Progenitor cell of endocrine pancreas (in vitro differentiated cells): ENCODE results near the gene TPRG1. TPM values are rescaled to one million over a fixed set of nuclear protein-coding genes. Genes with fewer than 3 reads are reported as not detected.

Experiments
- DNase-seq: peaks from one replicate; pipeline ENCODE4 v3.0.0; 2021; ENCODE audit warnings: low spot score; ENCODE audit not compliant: unreplicated experiment
- H3K27ac Mint-ChIP-seq: 2 replicates; pipeline ENCODE4 v1.8.0; 2021; ENCODE audit warnings: mild to moderate bottlenecking, moderate library complexity, mixed read lengths
- H3K27me3 Mint-ChIP-seq: 2 replicates; pipeline ENCODE4 v1.8.0; 2021; ENCODE audit warnings: mixed read lengths
- H3K36me3 Mint-ChIP-seq: 2 replicates; pipeline ENCODE4 v1.8.0; 2022; ENCODE audit warnings: mixed read lengths; ENCODE audit not compliant: insufficient read depth
- H3K4me1 Mint-ChIP-seq: 2 replicates; pipeline ENCODE4 v1.8.0; 2021; ENCODE audit warnings: low read depth, mixed read lengths
- H3K4me3 Mint-ChIP-seq: 2 replicates; pipeline ENCODE4 v1.8.0; 2021; ENCODE audit warnings: low read depth, mild to moderate bottlenecking, moderate library complexity, mixed read lengths
- H3K9me3 Mint-ChIP-seq: 2 replicates; pipeline ENCODE4 v1.8.0; 2021; ENCODE audit warnings: low read depth, mixed read lengths
- total RNA-seq: library from RNA; stranded (reverse); gene quantifications from 2 replicates; pipeline ENCODE4 v1.2.1, GENCODE V29; 2021
- TF ChIP-seq, protein P1 (sequence below): fragments of 200-600 bp; sonication (generic); IDR thresholded peaks from one replicate; pipeline ENCODE4 v1.5.0; 2021; ENCODE audit warnings: antibody characterized with exemption, mild to moderate bottlenecking; ENCODE audit not compliant: unreplicated experiment

Gene TPRG1
- total RNA-seq, 1 donor from 2014 or later = 2.3 TPM

DNA sequence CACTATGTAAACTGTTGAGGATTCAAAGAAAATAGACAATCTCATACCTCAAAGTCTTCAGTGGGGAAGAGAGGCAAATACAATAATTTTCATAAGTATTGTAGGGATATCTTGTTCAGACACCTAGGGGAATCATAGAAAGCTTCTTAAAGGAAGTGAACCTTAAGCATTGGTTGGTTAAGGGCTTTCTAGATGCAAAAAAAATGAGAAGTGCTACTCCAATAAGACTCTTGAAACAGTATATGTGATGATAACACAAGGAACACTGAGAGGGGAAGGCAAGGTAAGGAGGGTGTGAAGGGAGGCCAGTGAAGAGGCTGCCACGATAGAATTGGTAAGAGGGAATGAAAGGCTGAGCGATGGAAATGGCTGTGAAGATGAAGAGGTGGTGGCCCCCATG is 104.1 kb downstream of the TPRG1 start:
- Mint-ChIP-seq H3K9me3 (no peaks in the 10 kb centered on the region), H3K27me3 (peaks cover 18% of the 10 kb centered on the region), H3K4me1 (no peaks in the 10 kb centered on the region), H3K4me3 (no peak overlapping the region), H3K27ac (no peak overlapping the region), H3K36me3 (no peaks in the 10 kb centered on the region)
- DNase-seq = no peak
- TF ChIP-seq, protein P1, sequence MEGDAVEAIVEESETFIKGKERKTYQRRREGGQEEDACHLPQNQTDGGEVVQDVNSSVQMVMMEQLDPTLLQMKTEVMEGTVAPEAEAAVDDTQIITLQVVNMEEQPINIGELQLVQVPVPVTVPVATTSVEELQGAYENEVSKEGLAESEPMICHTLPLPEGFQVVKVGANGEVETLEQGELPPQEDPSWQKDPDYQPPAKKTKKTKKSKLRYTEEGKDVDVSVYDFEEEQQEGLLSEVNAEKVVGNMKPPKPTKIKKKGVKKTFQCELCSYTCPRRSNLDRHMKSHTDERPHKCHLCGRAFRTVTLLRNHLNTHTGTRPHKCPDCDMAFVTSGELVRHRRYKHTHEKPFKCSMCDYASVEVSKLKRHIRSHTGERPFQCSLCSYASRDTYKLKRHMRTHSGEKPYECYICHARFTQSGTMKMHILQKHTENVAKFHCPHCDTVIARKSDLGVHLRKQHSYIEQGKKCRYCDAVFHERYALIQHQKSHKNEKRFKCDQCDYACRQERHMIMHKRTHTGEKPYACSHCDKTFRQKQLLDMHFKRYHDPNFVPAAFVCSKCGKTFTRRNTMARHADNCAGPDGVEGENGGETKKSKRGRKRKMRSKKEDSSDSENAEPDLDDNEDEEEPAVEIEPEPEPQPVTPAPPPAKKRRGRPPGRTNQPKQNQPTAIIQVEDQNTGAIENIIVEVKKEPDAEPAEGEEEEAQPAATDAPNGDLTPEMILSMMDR = no peak

DNA sequence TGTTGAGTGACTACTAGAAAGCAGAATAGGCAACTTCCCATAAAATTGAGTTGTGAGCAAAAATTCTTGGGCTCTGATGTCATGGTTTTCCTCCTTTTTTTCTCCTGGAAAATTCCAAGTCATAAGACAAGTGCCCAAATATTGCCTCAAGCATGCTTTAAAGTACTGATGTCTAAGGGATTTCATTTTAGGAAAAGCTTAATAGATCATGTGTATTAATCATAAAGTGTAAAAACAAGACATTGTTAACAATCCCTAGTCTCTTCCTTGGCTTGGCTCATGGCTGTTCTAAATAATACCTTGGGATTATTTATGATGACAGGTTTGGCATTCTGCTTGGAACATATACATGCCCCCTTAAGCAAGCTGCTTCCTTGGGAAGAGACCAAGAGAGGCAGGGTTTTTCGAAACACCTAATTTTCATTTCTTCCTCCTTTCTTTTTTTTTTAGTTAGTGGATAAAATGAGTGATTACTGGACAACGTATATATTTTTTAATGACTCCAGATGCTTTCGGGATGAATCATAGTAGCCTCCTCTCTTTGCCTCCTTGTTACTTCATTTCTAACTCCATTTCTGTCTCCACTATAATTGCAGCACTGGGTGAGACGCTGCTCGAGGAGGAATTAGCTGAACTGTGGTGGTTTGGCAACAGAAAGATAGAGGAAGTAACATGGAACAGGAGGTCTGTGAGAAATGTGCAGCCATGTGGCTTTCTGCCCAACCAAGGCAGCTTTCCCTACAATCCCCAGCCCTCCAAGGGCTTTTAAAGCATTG is 104.9 kb downstream of the TPRG1 start:
- H3K27ac Mint-ChIP-seq = no peak overlapping the region
- no peaks in the 10 kb centered on the region for H3K9me3 Mint-ChIP-seq
- no peak for DNase-seq
- H3K36me3 Mint-ChIP-seq = no peaks in the 10 kb centered on the region
- TF ChIP-seq, protein P1 = no peak
- H3K4me3 Mint-ChIP-seq = no peak overlapping the region
- no peaks in the 10 kb centered on the region for H3K4me1 Mint-ChIP-seq
- H3K27me3 Mint-ChIP-seq = peaks cover 17% of the 10 kb centered on the region

DNA sequence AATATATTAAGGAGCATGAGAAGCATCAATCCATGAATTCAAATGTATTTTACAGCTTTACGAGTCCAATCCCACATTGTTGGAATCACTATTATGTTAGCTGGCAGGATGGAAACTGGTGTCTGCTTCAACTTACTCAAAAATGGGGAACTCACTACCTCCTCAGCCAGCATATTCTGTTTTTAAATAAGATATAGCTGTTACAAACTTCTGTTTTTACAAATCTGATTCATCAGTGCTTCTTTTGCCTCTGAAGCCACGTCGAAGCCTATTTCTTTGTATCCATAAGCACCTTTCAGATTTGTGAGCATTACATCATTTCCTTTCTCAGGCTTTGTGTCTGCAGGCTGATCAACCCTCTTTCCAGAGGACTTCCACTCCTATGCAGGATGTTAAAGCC is 105.9 kb downstream of the TPRG1 start:
- Mint-ChIP-seq H3K4me1 (no peaks in the 10 kb centered on the region), H3K27me3 (peaks cover 12% of the 10 kb centered on the region), H3K27ac (no peak overlapping the region), H3K36me3 (no peaks in the 10 kb centered on the region), H3K9me3 (no peaks in the 10 kb centered on the region), H3K4me3 (no peak overlapping the region)
- TF ChIP-seq, protein P1 = no peak
- DNase-seq = no peak

DNA sequence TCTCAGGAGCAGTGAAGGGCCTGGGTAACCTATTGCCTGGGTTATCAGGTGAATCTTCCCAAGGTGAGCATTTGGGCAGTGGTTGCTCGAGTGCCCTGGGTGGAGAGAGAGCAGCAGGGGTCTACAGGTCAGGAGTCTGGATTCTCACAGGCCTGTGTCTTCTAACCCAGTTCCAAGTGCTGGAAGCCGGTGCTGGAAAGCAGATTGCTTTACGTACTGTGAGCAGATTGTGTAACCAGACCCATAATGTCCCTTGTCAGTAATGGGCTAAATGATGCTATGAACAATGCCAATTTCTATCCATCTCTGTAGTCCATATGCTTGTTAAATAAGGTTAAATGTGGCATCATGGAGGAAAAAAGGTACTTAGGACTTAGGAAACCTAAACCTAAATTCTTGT is 106.5 kb downstream of the TPRG1 start:
- Mint-ChIP-seq H3K27ac (no peak overlapping the region), H3K4me1 (no peaks in the 10 kb centered on the region), H3K4me3 (no peak overlapping the region)

DNA sequence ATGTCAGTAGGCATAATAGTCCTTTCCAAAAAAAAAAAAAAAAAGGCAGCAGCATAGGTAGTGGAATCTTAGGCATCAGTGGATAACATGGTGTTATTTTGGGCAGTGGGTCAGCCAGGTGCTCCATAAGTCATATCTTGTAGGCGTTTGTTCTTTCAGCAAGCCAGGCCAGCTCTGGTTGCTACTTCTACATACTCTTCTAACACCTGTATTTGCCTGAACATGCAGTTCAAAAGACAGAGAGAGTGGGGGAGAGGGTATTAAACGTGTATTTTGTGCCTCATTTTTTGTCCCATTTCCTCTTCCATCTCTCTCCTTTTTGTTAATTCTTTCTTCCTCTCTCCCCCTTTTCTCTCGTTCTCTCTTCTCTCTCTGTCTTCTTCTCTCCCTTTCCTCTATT is 110.4 kb downstream of the TPRG1 start:
- TF ChIP-seq, protein P1 = no peak
- H3K27ac Mint-ChIP-seq = no peak overlapping the region
- H3K4me1 Mint-ChIP-seq = no peaks in the 10 kb centered on the region
- H3K4me3 Mint-ChIP-seq = no peak overlapping the region
- H3K9me3 Mint-ChIP-seq = no peaks in the 10 kb centered on the region
- H3K27me3 Mint-ChIP-seq = peaks cover 4% of the 10 kb centered on the region
- no peak for DNase-seq
- no peaks in the 10 kb centered on the region for H3K36me3 Mint-ChIP-seq

More for the DNA sequence above, 106.5 kb downstream of the TPRG1 start:
- Mint-ChIP-seq H3K36me3 (no peaks in the 10 kb centered on the region), H3K9me3 (no peaks in the 10 kb centered on the region), H3K27me3 (peaks cover 12% of the 10 kb centered on the region)
- TF ChIP-seq, protein P1 = no peak
- no peak for DNase-seq
